ENCODE results near the gene SND1. TPM values are rescaled to one million over a fixed set of nuclear protein-coding genes. Genes with fewer than 3 reads are reported as not detected.

Gene SND1
- total and polyA plus RNA-seq, 2 donors (not counting 3 experiments of a cell fraction or from before 2014, with no cell fraction given): 116 to 249 TPM

DNA sequence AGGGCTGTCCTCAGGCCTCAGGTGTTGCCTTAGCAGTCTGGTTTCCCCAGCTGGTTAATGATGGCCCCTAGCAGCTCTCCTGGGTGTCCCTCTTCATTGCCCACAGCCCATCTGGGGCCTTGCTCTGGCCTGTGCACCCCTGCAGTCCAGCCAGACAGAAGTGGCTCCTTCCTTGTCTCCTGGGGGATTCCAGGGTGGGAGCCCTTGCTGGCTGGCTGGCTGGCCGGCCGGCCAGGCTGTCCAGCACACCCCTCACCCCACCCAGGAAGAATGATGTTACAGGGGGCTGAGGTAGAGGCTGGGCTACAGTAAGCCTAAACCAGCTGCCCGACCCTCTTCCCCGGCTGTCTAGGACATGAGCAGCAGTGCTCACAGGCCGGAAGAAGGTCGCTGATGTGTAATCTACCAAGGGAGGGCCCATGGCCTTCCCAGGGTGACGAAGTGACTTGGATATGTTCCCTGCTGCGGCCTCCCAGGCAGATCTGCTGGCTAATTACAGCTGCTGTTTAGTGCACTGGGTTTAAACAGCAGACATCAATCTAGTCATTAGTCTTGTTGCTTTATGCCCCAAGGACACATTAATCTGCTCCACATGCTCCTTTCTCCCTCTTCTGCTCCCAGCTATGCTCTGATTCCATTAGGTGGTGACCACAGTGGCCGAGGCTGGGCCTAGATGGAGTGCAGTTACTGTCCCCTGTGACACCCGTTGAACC lies 433.1 kb downstream of the SND1 start:
- Histone ChIP-seq H2AFZ (ENCODE audit: low read depth, low read length) (no peak overlapping the region), H3K4me3 (replicated peaks in 1 of 3; ENCODE audit: insufficient read depth in 1 of 3, low read depth in 1 of 3, low read length in 3 of 3) (no peak overlapping the region), H3K9me3 (replicated peaks; ENCODE audit: control insufficient read depth, insufficient read depth, low read length) (no peaks in the 10 kb centered on the region), H3K27me3 (ENCODE audit: control insufficient read depth in 2 of 2, insufficient read depth in 2 of 2, low read length in 2 of 2) (no peaks in the 10 kb centered on the region), H3K4me1 (ENCODE audit: control insufficient read depth, extremely low read depth, insufficient read depth, low read length) (no peaks in the 10 kb centered on the region), H4K20me1 (replicated peaks; ENCODE audit: control insufficient read depth, extremely low read depth, insufficient read depth, low read length) (no peaks in the 10 kb centered on the region), H3K4me2 (ENCODE audit: insufficient read depth, low read length) (no peak overlapping the region), H3K9me1 (replicated peaks; ENCODE audit: control insufficient read depth, extremely low read depth, insufficient read depth, low read length) (no peaks in the 10 kb centered on the region), H3K36me3 (ENCODE audit: control insufficient read depth in 2 of 2, extremely low read depth in 1 of 2, insufficient read depth in 2 of 2, low read length in 2 of 2) (peaks cover 16 to 36% of the 10 kb centered on the region in 2 experiments), H3K27ac (ENCODE audit: insufficient read depth, low read depth, low read length) (no peak overlapping the region), H3K79me2 (ENCODE audit: control insufficient read depth, insufficient read depth, low read length) (no peaks in the 10 kb centered on the region), H3K9ac (replicated peaks; ENCODE audit: extremely low read depth, insufficient read depth, low read length) (no peak overlapping the region)
- intact Hi-C loops (cut with micrococcal nuclease): no loop called here
- no TSS peak for BruUV-seq (replicated peaks)
- dilution Hi-C loops (cut with MboI; ENCODE audit: extremely low pct_ligation_motif_present, low sequenced_read_pairs): no loop called here
- no peak for TF ChIP-seq MYC (IDR thresholded peaks at IDR 0.05; ENCODE audit: low read depth, low read length)
- TF ChIP-seq FOS (IDR thresholded peaks at IDR 0.05; ENCODE audit: borderline replicate concordance, insufficient read depth, low read length): no peak
- no peak for TF ChIP-seq CTCF (IDR thresholded peaks at IDR 0.05; ENCODE audit: extremely low read depth in 1 of 2, insufficient read depth in 1 of 2, low read depth in 1 of 2, low read length in 2 of 2)
- no peak for TF ChIP-seq JUN (IDR thresholded peaks at IDR 0.05; ENCODE audit: borderline replicate concordance, insufficient read depth, insufficient read length, low read depth)
- no peak for TF ChIP-seq POLR2A (IDR thresholded peaks at IDR 0.05; ENCODE audit: low read depth, low read length)
- TF ChIP-seq, protein P1, sequence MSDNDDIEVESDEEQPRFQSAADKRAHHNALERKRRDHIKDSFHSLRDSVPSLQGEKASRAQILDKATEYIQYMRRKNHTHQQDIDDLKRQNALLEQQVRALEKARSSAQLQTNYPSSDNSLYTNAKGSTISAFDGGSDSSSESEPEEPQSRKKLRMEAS (IDR thresholded peaks at IDR 0.05; ENCODE audit: insufficient read depth, insufficient read length): no peak
- no peak for TF ChIP-seq GATA2 (IDR thresholded peaks at IDR 0.05; ENCODE audit: insufficient read depth, insufficient read length, low read depth, low read length)
- no peak for FAIRE-seq
- ChIA-PET POLR2A (no interaction called here), CTCF (interaction anchor here (0.8 to 1.4 kb wide), 5 partner anchors 9 to 125 kb away, joined by 3 to 4 read pairs (median 4); no protein-coding TSS in a partner anchor)
- no peak for DNase-seq (ENCODE audit: low read depth, low spot score)

Measured in endothelial cell of umbilical vein (primary cell).